NK-92 treated with Interleukin-12 subunit alpha and Interleukin-12 subunit beta, amount 100 ng/mL, for 24 hours (cell line): ENCODE data around the gene SNED1.

Experiments used
- DNase-seq: peaks from one replicate; lab custom pipeline; 2025; lab: John Stamatoyannopoulos, UW

The SNED1 gene

DNA sequence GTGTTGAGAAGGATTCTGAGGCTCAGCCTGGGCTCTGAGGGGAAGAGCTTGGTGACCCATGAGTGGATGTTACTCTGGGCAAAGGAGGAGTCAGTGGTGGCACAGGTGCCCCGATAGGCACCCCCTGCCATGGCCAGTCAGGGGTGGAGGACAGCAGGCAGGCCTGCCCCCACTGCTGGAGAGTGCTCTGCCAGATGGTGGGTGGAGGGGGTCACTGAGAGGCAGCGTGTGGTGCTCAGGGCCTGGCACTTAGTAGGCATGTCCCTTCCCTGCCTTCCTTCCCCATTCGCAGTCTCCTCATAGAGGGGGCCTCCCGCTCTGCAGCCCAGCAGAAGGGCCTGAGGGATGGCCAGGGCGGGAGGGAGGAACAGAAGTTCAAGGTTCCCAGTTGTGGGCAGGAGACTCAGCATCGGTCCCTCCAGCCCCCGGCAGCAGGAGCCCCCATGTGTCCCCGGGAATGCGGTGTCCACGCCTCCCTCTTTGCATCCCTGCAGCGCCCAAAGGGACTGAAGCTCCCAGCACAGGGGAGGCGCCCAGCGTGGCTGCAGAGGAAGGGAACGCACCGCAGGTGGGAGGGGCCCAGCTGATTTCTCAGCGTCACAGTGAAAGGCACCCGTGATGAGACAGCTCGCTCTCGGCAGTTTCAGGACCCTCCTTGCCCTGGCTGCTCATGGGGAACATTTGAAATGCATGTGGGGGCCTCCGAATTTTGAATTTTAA, 5.7 kb upstream of the SNED1 start:
- no peak for DNase-seq

DNA sequence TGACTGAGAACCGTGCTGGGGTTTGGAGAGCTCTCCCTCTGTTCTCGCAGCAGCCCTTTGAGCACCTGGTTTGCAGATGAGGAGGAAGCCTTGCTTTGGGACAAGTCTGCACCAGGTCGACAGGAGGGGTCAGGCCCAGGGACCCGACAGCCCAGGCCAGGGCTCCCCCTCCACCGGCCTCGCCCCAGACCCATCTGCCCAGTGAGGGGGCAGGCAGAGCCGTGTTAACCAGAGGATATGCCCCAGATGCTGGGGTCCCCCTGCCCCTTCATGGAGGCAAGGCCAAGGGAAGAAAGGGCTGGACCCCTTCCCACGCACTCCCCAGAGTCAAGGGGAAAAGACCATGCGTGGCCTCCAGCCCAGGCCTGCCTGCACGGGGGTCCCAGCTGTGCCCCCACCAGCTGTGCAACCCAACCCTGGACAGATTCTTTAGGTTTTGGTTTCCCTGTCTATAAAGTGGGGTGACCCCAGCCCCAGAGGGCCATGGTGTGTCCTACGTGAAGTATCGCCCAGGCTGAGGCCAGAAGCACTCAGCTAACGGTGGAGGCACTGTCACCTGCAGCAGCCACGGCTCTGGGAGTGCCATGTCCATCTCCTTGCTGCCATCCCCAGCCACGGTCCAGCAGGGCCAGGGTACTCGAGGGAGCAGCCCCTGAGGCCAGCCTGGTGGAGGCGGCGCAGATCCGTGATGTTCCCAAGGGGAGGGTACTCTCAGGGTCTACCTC, 4.8 kb upstream of the SNED1 start:
- DNase-seq, result no peak

DNA sequence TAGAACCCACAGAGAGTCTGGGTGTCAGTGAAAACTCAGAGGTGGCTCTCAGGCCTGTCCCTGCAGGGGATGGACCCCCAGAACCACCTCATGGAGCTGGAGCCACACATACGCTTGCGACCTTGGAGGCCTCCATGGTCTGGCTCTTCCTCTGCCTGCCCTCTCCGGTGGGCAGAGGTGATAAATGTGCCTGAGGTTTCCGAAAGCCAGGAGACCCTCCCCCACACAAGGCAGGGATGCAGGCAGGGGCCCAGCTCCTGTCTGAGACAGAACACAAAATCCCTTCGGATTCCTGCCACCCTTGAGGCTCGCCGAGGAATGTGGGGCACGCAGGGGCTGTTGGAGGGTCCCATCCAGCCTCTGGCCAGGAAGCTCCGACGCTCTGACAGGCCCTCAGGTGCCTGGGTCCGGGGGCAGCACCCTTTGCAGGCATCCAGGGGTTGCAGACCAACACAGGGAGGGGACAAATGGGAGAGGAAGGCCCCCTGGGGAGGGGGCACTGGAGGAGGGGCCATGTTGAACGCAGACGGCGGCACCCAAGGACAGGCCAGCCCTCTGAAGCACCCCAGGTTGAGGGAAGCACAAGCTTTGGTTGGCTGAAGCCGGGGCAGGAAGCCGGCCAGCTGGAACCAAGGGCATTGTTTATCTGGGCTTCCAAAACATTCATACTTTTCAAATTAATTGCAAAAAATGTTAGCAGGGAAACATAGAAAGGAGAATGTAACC, 4.1 kb upstream of the SNED1 start:
- DNase-seq, result no peak

DNA sequence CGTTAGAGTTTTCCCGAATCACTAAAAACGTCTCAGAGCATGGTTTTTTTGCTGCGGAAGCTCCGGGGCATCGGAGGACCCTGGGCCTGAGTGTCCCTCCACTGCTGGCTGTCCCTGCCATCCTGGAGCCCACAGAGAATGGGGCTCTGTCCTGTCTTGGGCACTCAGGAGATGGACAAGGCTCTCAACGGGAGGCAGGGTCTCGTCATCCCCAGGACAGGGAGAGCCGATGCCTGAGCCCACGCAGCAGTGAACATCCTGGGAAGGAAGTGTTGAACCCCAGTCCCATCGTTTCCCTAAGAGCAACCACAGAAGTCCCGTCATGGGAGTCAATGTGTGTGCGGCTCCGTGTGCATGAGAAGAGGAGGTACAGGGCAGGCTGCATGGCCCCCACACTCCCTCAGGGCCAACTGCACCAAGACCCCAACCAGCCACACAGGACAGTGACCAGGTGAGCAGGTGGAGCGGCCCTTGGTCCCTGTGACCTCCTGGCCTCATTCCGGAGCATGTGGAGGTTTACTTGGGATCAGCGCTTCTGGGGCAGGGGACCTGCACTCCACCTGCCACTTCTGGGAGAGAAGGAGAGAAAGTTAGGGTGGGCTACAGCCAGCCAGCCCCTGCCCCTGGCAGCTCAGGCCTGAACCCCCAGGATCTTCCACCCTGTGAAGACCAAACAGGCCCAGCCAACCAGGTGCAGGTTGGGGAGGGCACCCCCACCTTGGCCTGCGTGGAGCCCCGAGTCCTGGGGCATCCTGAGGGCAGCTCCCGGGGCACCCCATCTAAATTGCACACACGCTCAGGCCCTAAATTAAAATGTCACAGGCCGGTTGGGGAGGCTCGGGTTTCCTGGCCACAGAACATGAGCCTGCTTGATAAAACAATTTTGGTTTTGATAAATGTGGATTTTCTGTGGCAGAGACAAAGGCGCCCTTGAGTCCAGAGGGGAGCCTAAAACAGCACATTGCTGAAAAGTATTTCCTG, 3.1 kb upstream of the SNED1 start:
- no peak for DNase-seq

DNA sequence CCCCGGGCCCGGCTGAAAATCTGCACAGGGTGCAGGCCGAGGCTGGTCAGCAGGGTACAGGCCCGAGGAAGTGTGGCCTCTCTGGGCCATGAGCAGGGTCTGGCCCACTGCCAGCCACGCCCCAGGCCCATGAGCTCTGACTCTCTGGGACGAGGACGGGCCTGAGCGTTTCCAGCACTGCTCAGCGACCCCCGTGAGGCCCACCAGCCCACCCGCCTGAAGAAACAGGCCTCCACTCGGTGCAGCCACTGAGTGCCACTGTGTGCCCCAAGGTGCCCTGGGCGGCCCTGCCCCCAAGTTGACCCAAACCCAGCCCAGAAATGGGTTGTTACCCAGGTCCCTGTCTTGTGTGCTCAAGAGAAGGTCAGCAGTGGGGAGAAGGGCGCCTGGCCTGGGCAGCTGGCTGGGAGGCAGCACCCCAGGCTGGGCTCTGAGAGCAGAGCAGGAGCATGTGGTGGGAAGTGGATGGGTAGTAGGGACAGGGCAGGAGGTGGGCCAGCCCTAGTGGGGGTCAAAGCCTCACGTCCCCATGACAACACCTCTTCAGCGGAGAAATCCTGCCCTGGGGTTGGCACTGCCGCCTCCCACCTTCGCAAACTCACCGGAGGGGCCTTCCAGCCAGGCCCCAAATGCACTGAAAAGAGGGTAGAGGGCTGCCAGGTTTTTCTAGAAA, 2.1 kb upstream of the SNED1 start:
- DNase-seq, result no peak

DNA sequence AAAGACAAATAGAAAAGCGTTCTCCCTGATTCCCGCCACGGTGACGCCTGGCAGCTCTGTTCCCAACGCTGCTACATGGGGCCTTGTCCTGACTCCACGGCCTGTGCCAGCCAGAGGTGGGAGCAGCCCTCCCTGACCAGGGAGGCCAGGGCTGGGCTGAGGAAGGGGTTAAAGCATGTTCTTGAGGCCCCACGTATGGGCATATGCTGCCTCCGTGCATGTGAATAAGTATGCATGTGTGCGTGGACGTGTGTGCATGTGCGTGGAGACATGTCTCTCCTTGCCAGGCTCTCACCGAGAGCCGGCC, 1.6 kb upstream of the SNED1 start:
- DNase-seq, result no peak

DNA sequence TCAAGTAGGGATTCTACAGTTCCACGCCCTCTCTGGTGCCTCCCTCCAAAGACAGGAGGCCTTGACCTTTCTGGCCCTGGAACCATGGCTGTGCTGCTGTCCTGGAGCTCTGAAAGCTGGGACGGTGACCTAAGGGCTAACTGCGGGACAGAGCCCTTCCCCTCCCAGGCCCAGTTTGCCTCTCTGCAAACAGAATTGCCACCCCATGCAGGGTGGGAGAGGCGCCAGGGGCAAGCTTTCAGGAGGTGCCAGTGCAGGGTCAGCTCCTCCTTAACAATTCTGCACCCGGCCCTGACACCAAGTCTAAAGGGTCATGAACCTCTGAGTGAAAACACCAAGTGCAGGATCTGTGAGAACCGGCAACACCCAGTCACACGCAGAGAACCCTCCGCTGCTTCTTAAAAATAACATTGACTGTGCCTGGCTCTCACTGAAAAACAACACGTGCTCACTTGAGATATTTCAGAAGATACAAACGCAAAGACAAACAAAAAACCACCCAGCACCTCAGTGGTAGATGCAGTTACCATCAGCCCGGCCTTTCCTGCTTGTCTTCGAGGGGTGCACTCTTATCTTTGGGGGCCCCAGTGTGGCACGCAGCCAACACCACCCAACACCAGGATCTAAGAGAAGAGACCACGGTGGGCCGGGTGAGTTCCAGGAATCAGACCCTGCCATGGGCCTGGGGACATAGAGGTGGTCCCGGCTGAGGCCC, 1.1 kb upstream of the SNED1 start:
- DNase-seq, result no peak

DNA sequence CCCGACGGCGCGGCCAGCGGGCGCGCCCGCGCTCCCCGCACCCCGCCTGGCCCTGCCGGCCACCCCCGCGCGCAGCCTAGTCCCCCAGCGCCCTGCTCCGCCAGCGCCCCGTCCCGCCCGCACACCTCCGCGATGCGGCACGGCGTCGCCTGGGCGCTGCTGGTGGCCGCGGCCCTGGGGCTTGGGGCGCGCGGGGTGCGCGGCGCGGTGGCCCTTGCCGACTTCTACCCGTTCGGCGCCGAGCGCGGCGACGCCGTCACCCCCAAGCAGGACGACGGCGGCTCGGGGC, 232 bp downstream of the SNED1 start:
- DNase-seq, result no peak

DNA sequence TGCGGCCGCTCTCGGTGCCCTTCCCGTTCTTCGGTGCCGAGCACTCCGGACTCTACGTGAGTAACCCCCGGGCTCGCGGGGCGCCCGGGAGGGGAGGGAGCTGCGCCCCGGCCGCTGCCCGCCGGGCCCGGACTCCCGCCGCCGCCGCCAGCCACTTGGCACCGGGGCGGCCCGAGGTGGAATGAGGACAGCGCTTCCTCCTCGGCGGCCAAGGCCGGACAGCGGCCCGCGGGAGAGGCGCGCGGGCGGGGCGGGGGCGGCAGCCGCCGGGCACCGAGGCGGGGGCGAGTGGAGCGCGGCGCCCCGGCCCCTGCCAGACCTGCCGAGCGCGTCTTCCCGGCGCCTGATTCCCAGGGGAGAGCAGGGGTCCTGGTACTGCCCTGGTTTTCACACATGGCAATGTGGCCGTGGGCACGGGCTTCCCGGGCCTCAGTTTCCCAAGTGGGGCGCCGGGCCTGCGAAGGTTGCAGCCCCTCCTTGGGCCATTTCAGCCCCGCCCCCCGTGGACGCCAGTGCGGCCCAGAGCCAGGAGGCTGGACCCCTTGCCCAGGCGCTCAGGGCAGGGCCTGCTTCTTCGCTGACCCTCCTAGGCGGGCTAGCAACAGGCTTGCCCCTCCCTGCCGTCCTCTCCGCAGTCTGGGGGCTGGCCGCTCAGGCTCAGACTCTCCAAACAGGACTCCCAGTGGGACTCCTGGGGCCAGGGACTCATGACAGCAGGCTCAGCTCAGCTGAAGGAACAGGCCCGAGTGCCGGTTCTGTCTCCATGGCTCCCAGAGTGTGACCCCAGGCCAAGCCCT, 775 bp downstream of the SNED1 start:
- DNase-seq, result no peak

DNA sequence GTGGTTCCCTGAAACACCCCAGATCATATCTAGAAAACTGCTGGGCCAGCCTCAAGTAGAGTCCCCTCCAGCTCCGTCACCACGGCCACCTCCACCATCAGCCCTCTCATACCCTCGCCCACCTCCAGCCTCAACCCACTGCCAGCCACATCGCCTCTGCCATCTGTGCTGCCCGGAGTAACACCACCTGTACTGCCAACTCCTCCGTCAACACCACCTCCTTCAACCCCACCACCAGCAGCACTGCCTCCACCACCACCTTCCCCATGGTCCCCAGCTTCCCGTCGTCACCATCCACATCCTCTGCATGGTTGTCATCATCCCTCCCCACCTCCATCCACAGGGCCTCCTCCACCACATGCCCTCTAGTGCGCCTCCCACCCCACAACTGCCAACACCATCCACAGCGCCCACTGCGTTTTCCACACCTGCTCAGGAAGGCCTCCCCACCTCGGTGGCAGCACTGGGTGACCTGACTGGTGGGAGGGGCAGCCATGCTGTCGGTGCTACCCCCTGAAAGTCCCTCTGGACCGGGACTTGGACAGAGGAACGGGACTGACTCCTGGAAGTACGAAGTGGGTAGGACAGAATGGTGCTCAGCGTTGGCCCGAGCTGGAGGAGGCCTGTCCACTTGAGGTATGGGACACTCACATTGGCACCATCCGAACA, 1.6 kb downstream of the SNED1 start:
- no peak for DNase-seq

DNA sequence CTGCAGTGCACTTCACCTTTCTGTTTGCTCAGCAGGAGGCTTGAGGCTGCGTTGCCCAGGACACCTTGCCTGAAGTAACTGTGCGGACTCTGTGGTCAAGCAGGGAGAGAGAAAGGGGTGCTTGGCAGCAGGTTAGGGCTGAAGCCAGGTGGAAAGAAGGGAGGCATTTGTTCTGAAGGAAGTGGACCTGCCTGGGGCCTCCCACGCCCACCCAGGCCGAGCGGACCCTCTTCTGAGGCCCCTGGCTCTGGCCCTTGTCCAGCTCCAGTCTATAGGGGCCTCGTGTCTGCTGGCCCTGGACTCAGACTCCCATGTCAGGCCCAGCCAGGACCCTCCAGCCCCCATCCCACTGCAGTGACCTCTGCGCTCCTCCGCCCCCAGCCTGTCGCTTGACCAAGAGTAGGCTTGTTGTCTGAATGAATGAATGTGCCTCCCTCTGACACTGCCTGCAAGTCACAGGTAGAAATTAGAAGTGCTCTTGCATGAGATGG, 2.5 kb downstream of the SNED1 start:
- no peak for DNase-seq

DNA sequence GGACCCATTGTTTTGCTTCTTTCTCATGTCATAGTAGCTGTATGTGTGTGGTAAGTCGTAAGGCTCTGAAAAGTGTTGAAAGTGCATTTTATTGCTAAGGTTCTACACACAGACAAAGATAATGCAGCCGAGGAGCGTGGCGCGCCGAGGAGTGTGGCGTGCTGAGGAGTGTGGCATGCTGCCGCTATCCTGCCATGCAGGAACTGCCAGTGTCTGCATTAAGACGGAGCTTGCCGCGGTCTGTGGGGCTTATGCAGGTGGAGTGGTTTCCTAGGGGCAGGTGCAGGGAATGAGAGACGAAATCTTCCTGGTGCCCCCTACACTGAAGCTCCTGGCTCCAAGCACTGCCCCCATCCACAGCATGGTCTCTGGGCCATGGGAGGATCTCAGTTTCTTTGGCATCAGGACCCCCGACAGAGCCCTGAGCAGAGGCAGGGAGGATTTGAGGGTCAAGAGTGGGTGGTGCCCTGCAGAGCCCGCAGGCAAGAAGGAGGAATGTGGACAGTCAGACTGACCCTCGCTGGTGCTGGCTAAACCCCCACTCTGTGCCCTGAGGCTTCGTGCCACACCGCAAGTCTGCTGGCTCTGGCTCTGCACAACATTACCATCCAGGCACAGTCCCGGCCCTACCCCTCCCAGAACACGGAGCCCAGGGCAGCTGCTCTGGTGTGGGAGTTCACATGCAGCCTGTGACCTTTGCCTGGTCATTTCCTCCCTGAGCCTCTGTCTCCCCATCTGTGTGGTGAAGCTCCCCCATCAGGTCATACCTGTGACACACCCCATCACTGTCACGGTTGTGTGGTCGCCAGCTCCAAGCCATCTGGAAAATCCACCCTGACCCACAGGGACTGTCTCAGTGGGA, 3.2 kb downstream of the SNED1 start:
- no peak for DNase-seq

DNA sequence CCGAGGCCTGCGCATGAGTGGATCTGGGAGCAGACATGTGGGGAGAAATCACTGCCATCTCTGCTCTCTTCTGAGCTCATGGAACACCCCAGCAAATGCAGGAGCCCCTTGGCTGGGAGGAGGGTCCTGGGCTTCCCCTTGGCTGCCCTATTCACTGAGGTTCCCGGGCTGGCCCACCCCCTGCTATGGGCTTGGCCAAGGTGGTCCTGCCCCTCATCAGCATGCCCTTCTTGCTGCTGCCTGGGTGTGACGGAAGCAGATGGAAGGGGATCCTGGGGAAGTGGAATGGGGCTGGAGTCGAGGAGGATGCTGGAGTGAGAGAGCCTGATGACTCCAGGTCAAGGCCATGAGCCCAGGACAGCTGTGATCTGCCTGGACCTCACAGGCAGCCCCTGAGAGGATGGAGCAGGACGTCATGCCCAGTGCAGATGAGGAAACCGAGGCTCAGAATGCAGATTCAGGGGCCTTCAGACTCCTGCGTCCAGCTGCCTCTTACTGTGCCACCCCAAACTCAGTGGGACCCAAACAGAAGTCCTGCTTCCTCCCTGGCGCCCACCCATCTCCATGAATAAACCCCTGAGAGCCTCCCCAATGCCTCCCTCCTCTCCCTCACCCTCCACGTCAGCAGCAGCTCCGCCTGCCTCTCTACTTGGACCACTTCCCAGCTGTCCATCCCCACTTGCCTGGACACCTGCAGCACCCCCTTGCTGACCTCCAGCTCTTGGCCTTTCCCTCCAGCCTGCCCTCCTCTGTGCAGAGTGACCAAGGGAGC, 4.0 kb downstream of the SNED1 start:
- no peak for DNase-seq

DNA sequence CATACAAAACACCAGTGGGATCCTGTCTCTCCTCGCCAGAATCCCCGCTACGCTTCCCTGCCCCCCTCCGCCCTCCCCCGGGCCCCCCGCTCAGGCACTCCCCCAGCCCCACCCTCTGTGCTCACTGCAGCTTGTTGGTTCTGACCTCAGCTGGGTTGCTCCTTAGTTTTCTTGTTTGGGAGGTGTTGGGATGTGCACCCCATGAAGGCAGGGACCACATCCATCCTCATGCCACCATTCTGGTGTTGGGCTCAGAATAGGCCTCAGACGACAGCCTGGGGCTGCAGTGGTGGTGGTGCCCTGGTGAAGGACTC, 4.6 kb downstream of the SNED1 start:
- no peak for DNase-seq

DNA sequence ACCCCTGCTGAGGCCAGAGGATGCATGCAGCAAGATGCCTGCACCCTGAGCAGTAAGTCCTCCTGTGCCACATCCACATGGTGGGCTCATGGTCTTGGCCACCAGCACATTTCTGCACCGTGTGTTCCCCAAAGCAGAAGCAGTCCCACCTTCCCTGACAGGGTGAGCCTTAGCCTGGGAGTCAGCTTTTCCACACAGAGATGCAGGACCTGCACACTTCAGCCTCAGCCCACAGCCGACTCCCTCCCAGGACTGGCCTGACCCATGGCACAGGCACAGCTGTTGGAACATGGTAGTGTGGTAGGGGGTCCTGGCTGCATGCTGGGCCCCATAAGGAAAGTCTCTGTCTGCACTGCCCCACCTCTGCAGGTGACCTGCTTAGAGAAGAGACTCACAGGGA, 5.0 kb downstream of the SNED1 start:
- no peak for DNase-seq

DNA sequence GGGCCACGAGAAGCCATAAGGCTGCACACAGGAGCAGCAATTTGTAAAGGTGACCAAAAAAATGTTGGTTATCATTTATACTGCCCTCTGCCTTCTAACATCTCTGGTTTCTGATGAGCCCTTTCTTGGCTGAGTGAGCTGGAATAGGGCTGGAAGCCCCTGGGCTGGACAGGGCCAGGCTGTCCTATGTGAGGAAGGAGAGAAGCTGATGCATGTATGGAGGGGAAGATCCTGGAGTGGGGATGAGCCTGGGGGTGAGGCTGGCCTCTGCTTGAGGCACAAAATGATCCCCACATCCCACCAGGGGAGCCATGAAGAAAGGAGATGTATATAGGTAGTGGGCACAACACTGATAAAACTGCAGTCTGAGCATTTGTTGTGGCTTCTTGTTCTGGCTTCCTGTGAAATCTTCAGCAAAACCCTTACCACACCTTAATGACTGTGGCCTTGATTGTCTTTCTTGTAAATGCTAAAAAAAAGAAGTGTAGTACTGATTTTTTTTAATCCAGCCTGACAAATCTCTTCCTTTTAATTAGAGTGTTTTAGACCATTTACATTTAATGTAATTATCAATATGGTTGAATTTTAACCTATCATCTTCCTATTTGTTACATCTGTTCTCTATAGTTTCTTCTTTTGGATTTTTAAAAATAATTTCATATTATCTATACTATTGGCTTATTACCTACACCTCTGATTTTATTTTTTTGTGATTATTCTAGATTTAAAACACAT, 5.6 kb downstream of the SNED1 start:
- DNase-seq, result no peak

DNA sequence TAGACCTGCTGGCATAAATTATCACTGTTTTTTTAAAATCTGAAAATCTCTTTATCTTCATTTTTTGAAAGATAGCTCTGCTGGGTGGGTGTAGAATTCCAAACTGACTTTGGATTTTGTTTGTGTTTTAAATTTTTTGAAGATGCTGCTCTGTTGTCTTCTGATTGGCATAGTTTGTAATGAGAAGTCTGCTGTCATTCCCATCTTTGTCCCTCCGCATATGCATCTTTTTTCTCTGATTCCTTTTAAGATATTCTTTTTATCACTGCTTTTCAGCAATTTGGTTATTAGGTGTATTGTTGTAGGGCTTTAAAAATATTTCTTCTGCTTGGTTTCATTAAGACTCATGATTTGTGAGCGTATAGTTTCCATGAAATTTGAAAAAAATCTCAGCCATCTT, 7.2 kb downstream of the SNED1 start:
- no peak for DNase-seq
